ENCODE measurements around the gene ALPI.

ALPI gene

DNA sequence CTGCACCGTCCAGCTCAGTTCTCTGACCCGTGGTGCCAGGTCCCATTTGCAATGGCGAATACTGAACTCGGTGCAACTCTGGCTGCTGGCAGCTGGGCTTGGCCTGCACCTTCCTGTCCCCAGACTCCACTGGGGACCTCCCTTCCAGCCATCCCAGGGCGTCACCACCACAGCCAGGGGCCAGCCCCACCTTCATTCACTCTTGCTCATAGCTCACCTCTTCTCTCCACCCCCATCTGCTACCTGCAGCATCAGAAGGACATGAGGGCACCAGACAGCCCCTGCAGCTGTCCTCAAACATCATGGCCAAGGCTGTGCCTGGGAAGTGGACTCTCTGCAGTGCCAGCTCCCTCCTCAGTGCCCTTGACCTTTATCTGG, 16.2 kb upstream of the ALPI start:
- Histone ChIP-seq H3K4me3 (ENCODE audit: low read depth, low read length) (no peak overlapping the region), H3K9me3 (ENCODE audit: control insufficient read depth, insufficient read depth, low read depth, low read length) (no peaks in the 10 kb centered on the region), H3K36me3 (ENCODE audit: control insufficient read depth in 2 of 2, insufficient read depth in 1 of 2, low read length in 2 of 2) (no peaks in the 10 kb centered on the region), H3K27ac (ENCODE audit: extremely low read depth, low read depth, low read length) (no peak overlapping the region), H3K4me1 (ENCODE audit: control insufficient read depth, insufficient read depth, low read length) (no peaks in the 10 kb centered on the region)
- POLR2A ChIA-PET, result interaction anchor here (0.7 kb wide), 1 partner anchor 515 kb away, joined by 4 read pairs; no protein-coding TSS in a partner anchor
- CTCF ChIA-PET, result interaction anchor here (0.6 to 2.9 kb wide), 33 partner anchors 10 to 639 kb away, joined by 3 to 49 read pairs (median 4); partner anchors contain the start of gene ECEL1
- TF ChIP-seq, protein P1, sequence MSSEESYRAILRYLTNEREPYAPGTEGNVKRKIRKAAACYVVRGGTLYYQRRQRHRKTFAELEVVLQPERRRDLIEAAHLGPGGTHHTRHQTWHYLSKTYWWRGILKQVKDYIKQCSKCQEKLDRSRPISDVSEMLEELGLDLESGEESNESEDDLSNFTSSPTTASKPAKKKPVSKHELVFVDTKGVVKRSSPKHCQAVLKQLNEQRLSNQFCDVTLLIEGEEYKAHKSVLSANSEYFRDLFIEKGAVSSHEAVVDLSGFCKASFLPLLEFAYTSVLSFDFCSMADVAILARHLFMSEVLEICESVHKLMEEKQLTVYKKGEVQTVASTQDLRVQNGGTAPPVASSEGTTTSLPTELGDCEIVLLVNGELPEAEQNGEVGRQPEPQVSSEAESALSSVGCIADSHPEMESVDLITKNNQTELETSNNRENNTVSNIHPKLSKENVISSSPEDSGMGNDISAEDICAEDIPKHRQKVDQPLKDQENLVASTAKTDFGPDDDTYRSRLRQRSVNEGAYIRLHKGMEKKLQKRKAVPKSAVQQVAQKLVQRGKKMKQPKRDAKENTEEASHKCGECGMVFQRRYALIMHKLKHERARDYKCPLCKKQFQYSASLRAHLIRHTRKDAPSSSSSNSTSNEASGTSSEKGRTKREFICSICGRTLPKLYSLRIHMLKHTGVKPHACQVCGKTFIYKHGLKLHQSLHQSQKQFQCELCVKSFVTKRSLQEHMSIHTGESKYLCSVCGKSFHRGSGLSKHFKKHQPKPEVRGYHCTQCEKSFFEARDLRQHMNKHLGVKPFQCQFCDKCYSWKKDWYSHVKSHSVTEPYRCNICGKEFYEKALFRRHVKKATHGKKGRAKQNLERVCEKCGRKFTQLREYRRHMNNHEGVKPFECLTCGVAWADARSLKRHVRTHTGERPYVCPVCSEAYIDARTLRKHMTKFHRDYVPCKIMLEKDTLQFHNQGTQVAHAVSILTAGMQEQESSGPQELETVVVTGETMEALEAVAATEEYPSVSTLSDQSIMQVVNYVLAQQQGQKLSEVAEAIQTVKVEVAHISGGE (tag by site-specific recombination; conservative IDR thresholded peaks at IDR 0.05; ENCODE audit: low read depth), result no peak
- TF ChIP-seq, protein P2, sequence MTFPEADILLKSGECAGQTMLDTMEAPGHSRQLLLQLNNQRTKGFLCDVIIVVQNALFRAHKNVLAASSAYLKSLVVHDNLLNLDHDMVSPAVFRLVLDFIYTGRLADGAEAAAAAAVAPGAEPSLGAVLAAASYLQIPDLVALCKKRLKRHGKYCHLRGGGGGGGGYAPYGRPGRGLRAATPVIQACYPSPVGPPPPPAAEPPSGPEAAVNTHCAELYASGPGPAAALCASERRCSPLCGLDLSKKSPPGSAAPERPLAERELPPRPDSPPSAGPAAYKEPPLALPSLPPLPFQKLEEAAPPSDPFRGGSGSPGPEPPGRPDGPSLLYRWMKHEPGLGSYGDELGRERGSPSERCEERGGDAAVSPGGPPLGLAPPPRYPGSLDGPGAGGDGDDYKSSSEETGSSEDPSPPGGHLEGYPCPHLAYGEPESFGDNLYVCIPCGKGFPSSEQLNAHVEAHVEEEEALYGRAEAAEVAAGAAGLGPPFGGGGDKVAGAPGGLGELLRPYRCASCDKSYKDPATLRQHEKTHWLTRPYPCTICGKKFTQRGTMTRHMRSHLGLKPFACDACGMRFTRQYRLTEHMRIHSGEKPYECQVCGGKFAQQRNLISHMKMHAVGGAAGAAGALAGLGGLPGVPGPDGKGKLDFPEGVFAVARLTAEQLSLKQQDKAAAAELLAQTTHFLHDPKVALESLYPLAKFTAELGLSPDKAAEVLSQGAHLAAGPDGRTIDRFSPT (tag by site-specific recombination; IDR thresholded peaks at IDR 0.05), result no peak
- no peak for TF ChIP-seq ZBTB20 (tag by site-specific recombination; IDR thresholded peaks at IDR 0.05)
- TF ChIP-seq, protein P3, sequence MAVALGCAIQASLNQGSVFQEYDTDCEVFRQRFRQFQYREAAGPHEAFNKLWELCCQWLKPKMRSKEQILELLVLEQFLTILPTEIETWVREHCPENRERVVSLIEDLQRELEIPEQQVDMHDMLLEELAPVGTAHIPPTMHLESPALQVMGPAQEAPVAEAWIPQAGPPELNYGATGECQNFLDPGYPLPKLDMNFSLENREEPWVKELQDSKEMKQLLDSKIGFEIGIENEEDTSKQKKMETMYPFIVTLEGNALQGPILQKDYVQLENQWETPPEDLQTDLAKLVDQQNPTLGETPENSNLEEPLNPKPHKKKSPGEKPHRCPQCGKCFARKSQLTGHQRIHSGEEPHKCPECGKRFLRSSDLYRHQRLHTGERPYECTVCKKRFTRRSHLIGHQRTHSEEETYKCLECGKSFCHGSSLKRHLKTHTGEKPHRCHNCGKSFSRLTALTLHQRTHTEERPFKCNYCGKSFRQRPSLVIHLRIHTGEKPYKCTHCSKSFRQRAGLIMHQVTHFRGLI (tag by site-specific recombination; IDR thresholded peaks at IDR 0.05), result no peak
- no peak for TF ChIP-seq ZNF37A (tag by site-specific recombination; IDR thresholded peaks at IDR 0.05)
- TF ChIP-seq HOXD13 (CRISPR knock-in tag; IDR thresholded peaks at IDR 0.05; ENCODE audit: borderline replicate concordance), result no peak
- TF ChIP-seq PRDM1 (tag by site-specific recombination; IDR thresholded peaks at IDR 0.05), result no peak
- no peak for TF ChIP-seq SCRT1 (tag by site-specific recombination; IDR thresholded peaks at IDR 0.05; ENCODE audit: borderline replicate concordance)
- TF ChIP-seq FEZF1 (tag by site-specific recombination; IDR thresholded peaks at IDR 0.05), result no peak
- TF ChIP-seq, protein P4, sequence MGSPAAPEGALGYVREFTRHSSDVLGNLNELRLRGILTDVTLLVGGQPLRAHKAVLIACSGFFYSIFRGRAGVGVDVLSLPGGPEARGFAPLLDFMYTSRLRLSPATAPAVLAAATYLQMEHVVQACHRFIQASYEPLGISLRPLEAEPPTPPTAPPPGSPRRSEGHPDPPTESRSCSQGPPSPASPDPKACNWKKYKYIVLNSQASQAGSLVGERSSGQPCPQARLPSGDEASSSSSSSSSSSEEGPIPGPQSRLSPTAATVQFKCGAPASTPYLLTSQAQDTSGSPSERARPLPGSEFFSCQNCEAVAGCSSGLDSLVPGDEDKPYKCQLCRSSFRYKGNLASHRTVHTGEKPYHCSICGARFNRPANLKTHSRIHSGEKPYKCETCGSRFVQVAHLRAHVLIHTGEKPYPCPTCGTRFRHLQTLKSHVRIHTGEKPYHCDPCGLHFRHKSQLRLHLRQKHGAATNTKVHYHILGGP (tag by site-specific recombination; IDR thresholded peaks at IDR 0.05), result no peak
- no peak for TF ChIP-seq ZSCAN16 (tag by site-specific recombination; IDR thresholded peaks at IDR 0.05)
- TF ChIP-seq ZNF423 (tag by site-specific recombination; IDR thresholded peaks at IDR 0.05), result no peak
- TF ChIP-seq, protein P5, sequence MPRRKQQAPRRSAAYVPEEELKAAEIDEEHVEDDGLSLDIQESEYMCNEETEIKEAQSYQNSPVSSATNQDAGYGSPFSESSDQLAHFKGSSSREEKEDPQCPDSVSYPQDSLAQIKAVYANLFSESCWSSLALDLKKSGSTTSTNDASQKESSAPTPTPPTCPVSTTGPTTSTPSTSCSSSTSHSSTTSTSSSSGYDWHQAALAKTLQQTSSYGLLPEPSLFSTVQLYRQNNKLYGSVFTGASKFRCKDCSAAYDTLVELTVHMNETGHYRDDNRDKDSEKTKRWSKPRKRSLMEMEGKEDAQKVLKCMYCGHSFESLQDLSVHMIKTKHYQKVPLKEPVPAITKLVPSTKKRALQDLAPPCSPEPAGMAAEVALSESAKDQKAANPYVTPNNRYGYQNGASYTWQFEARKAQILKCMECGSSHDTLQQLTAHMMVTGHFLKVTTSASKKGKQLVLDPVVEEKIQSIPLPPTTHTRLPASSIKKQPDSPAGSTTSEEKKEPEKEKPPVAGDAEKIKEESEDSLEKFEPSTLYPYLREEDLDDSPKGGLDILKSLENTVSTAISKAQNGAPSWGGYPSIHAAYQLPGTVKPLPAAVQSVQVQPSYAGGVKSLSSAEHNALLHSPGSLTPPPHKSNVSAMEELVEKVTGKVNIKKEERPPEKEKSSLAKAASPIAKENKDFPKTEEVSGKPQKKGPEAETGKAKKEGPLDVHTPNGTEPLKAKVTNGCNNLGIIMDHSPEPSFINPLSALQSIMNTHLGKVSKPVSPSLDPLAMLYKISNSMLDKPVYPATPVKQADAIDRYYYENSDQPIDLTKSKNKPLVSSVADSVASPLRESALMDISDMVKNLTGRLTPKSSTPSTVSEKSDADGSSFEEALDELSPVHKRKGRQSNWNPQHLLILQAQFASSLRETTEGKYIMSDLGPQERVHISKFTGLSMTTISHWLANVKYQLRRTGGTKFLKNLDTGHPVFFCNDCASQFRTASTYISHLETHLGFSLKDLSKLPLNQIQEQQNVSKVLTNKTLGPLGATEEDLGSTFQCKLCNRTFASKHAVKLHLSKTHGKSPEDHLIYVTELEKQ (tag by site-specific recombination; IDR thresholded peaks at IDR 0.05; ENCODE audit: borderline replicate concordance), result no peak
- TF ChIP-seq, protein P6, sequence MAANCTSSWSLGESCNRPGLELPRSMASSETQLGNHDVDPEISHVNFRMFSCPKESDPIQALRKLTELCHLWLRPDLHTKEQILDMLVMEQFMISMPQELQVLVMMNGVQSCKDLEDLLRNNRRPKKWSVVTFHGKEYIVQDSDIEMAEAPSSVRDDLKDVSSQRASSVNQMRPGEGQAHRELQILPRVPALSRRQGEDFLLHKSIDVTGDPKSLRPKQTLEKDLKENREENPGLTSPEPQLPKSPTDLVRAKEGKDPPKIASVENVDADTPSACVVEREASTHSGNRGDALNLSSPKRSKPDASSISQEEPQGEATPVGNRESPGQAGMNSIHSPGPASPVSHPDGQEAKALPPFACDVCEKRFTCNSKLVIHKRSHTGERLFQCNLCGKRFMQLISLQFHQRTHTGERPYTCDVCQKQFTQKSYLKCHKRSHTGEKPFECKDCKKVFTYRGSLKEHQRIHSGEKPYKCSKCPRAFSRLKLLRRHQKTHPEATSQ (tag by site-specific recombination; IDR thresholded peaks at IDR 0.05), result no peak
- no peak for TF ChIP-seq SETDB1 (IDR thresholded peaks at IDR 0.05; ENCODE audit: insufficient read length, low read length)
- no peak for TF ChIP-seq ZNF416 (tag by site-specific recombination; IDR thresholded peaks at IDR 0.05)
- TF ChIP-seq ZNF624 (tag by site-specific recombination; IDR thresholded peaks at IDR 0.05), result no peak
